ENCODE measurements around the gene ZNF80. TPM values are rescaled to one million over a fixed set of nuclear protein-coding genes. Genes with fewer than 3 reads are reported as not detected.

ZNF80 gene
- total and polyA plus RNA-seq, 10 donors: 0.14 to 2.2 (median 1.0) TPM; not detected in 1

GRCh38 chr3:114274929-114275328 lies 37.6 kb upstream of the ZNF80 start:
- Histone ChIP-seq H3K27me3 (replicated peaks in 1 of 7) (no peaks in the 10 kb centered on the region), H3K4me3 (no peak overlapping the region), H3K36me3 (no peaks in the 10 kb centered on the region), H3K9me3 (peaks cover 0 to 9% (median 4%) of the 10 kb centered on the region in 8 donors), H3K4me1 (no peaks in the 10 kb centered on the region), H3K27ac (no peak overlapping the region)
- 85 to 100% (median 91%) methylated on average over 1 of the region's 1 CpG for WGBS, 5 donors
- no peak for TF ChIP-seq POLR2AphosphoS5 (IDR thresholded peaks at IDR 0.05)
- no peak for DNase-seq
- intact Hi-C loops (cut with DNase I; ENCODE audit: low total_unique reads): no loop called here

GRCh38 chr3:114272271-114272670 lies 34.9 kb upstream of the ZNF80 start:
- Histone ChIP-seq H3K4me1 (no peaks in the 10 kb centered on the region), H3K4me3 (no peak overlapping the region), H3K9me3 (peaks cover 0 to 32% (median 24%) of the 10 kb centered on the region in 8 donors), H3K36me3 (no peaks in the 10 kb centered on the region), H3K27me3 (replicated peaks in 1 of 7) (no peaks in the 10 kb centered on the region), H3K27ac (no peak overlapping the region)
- WGBS, 5 donors: 76 to 93% (median 84%) methylated on average over 1 of the region's 1 CpG
- TF ChIP-seq CTCF (IDR thresholded peaks at IDR 0.05 in 8 of 11, conservative IDR thresholded peaks at IDR 0.05 in 3 of 11) (no peak), POLR2AphosphoS5 (IDR thresholded peaks at IDR 0.05) (no peak), POLR2A (IDR thresholded peaks at IDR 0.05) (no peak)
- no peak for DNase-seq
- intact Hi-C loops (cut with DNase I; ENCODE audit: low total_unique reads): no loop called here

- Histone ChIP-seq H3K9me3 (peaks cover 0 to 32% (median 24%) of the 10 kb centered on the region in 8 donors), H3K27ac (no peak overlapping the region), H3K4me1 (no peaks in the 10 kb centered on the region), H3K36me3 (no peaks in the 10 kb centered on the region), H3K27me3 (replicated peaks in 1 of 7) (no peaks in the 10 kb centered on the region), H3K4me3 (no peak overlapping the region)
- intact Hi-C loops (cut with DNase I; ENCODE audit: low total_unique reads): no loop called here
- WGBS, 5 donors: 84 to 95% (median 89%) methylated on average over 2 of the region's 2 CpGs
- TF ChIP-seq CTCF (IDR thresholded peaks at IDR 0.05 in 8 of 11, conservative IDR thresholded peaks at IDR 0.05 in 3 of 11) (no peak), POLR2A (IDR thresholded peaks at IDR 0.05) (no peak), POLR2AphosphoS5 (IDR thresholded peaks at IDR 0.05) (no peak)
- DNase-seq: no peak
Observed at GRCh38 chr3:114270019-114270418, 32.6 kb upstream of the ZNF80 start.

- TF ChIP-seq POLR2A (IDR thresholded peaks at IDR 0.05) (no peak), POLR2AphosphoS5 (IDR thresholded peaks at IDR 0.05) (no peak), CTCF (IDR thresholded peaks at IDR 0.05 in 8 of 11, conservative IDR thresholded peaks at IDR 0.05 in 3 of 11) (no peak)
- Histone ChIP-seq H3K27me3 (replicated peaks in 1 of 7) (no peaks in the 10 kb centered on the region), H3K36me3 (no peaks in the 10 kb centered on the region), H3K4me1 (no peaks in the 10 kb centered on the region), H3K9me3 (peaks cover 0 to 35% (median 27%) of the 10 kb centered on the region in 8 donors), H3K4me3 (no peak overlapping the region), H3K27ac (no peak overlapping the region)
- intact Hi-C loops (cut with DNase I; ENCODE audit: low total_unique reads): no loop called here
- no peak for DNase-seq
Observed at GRCh38 chr3:114260152-114260551, 22.8 kb upstream of the ZNF80 start.

GRCh38 chr3:114259566-114259965 lies 22.2 kb upstream of the ZNF80 start:
- intact Hi-C loops (cut with DNase I; ENCODE audit: low total_unique reads): no loop called here
- TF ChIP-seq CTCF (IDR thresholded peaks at IDR 0.05 in 8 of 11, conservative IDR thresholded peaks at IDR 0.05 in 3 of 11) (no peak), POLR2AphosphoS5 (IDR thresholded peaks at IDR 0.05) (no peak), POLR2A (IDR thresholded peaks at IDR 0.05) (no peak)
- Histone ChIP-seq H3K27me3 (replicated peaks in 1 of 7) (no peaks in the 10 kb centered on the region), H3K9me3 (peaks cover 0 to 35% (median 27%) of the 10 kb centered on the region in 8 donors), H3K27ac (no peak overlapping the region), H3K36me3 (no peaks in the 10 kb centered on the region), H3K4me1 (no peaks in the 10 kb centered on the region), H3K4me3 (no peak overlapping the region)
- WGBS, 5 donors: 86 to 97% (median 91%) methylated on average over 1 of the region's 1 CpG
- DNase-seq: no peak

All from spleen (tissue), 11 donors.